CD14-positive monocyte (primary cell): ENCODE data around the gene THRA. TPM values are rescaled to one million over a fixed set of nuclear protein-coding genes. Genes with fewer than 3 reads are reported as not detected.

Experiments
- DNase-seq, 3 donors: peaks; one replicate each; pipeline ENCODE4 v3.0.0-alpha.2; 2011 to 2022
- H2AFZ ChIP-seq: 2 replicates; pipeline ENCODE4 v1.6.0; 2012; ENCODE audit warnings: mild to moderate bottlenecking, low read depth, low read length, inconsistent platforms; ENCODE audit not compliant: insufficient read depth, poor library complexity, severe bottlenecking
- H3K27ac ChIP-seq, 2 donors: 1 replicate in 1 of 2; 2 replicates in 1 of 2; pipeline ENCODE4 v1.5.1; 2012 to 2013; ENCODE audit warnings: low read length in 2 of 2, control low read depth in 1 of 2, inconsistent platforms in 1 of 2, low read depth in 1 of 2, mild to moderate bottlenecking in 1 of 2
- H3K27me3 ChIP-seq, 2 donors: one replicate each; pipeline versions ENCODE4 v1.6.0 to v1.6.1; 2011 to 2013; ENCODE audit warnings: low read length in 2 of 2; ENCODE audit not compliant: control insufficient read depth in 2 of 2, insufficient read depth in 2 of 2
- H3K36me3 ChIP-seq, 2 donors: replicated peaks in 1 of 2; 1 replicate in 1 of 2; 2 replicates in 1 of 2; pipeline versions ENCODE4 v1.5.1 to v1.6.1; 2012 to 2013; ENCODE audit warnings: low read length in 2 of 2, control low read depth in 1 of 2, inconsistent platforms in 1 of 2, mild to moderate bottlenecking in 1 of 2; ENCODE audit not compliant: insufficient read depth in 2 of 2, control insufficient read depth in 1 of 2
- H3K4me1 ChIP-seq, 2 donors: 1 replicate in 1 of 2; 2 replicates in 1 of 2; pipeline versions ENCODE4 v1.5.1 to v1.6.1; 2012 to 2013; ENCODE audit warnings: low read length in 2 of 2, control low read depth in 1 of 2, inconsistent platforms in 1 of 2, mild to moderate bottlenecking in 1 of 2, moderate library complexity in 1 of 2; ENCODE audit not compliant: insufficient read depth in 2 of 2, control insufficient read depth in 1 of 2
- H3K4me2 ChIP-seq: replicated peaks from 2 replicates; pipeline ENCODE3; 2012; ENCODE audit warnings: low read length, moderate library complexity, mild to moderate bottlenecking; ENCODE audit not compliant: poor library complexity, severe bottlenecking; ENCODE audit errors: extremely low read depth
- H3K4me3 ChIP-seq, 3 experiments: fragments of 200-600 bp in 1 of 3; sonication (generic) in 1 of 3; replicated peaks in 1 of 3; 1 replicate in 2 of 3; 2 replicates in 1 of 3; pipeline ENCODE4 v1.5.1; 2011 to 2013; ENCODE audit warnings: low read length in 3 of 3, mild to moderate bottlenecking in 3 of 3, control low read depth in 2 of 3, low read depth in 2 of 3, inconsistent platforms in 1 of 3, moderate library complexity in 1 of 3
- H3K79me2 ChIP-seq: 2 replicates; pipeline ENCODE4 v1.6.0; 2012; ENCODE audit warnings: mild to moderate bottlenecking, control low read depth, inconsistent platforms, low read length, moderate library complexity; ENCODE audit not compliant: insufficient read depth
- H3K9ac ChIP-seq: 2 replicates; pipeline ENCODE4 v1.6.0; 2017; ENCODE audit warnings: low read length, mild to moderate bottlenecking; ENCODE audit not compliant: insufficient read depth, poor library complexity, severe bottlenecking
- H3K9me3 ChIP-seq, 2 donors: replicated peaks in 1 of 2; 1 replicate in 1 of 2; 2 replicates in 1 of 2; pipeline versions ENCODE4 v1.5.1 to v1.6.1; 2012 to 2013; ENCODE audit warnings: low read length in 2 of 2, control low read depth in 1 of 2; ENCODE audit not compliant: control insufficient read depth in 1 of 2, insufficient read depth in 1 of 2
- H4K20me1 ChIP-seq: 2 replicates; pipeline ENCODE4 v1.6.0; 2012; ENCODE audit warnings: mild to moderate bottlenecking, low read length, control low read depth, moderate library complexity; ENCODE audit not compliant: insufficient read depth
- H3K27ac Mint-ChIP-seq, 7 donors: one replicate each; pipeline ENCODE4 v1.8.0; 2020; ENCODE audit warnings: mild to moderate bottlenecking in 7 of 7, mixed read lengths in 7 of 7, moderate library complexity in 6 of 7, inconsistent platforms in 2 of 7
- H3K27me3 Mint-ChIP-seq, 3 donors: one replicate each; pipeline ENCODE4 v1.8.0; 2021 to 2022; ENCODE audit warnings: low read depth in 3 of 3, mild to moderate bottlenecking in 3 of 3, mixed read lengths in 3 of 3, moderate library complexity in 3 of 3, inconsistent platforms in 1 of 3
- H3K36me3 Mint-ChIP-seq, 2 donors: one replicate each; pipeline ENCODE4 v1.8.0; 2020; ENCODE audit warnings: mixed read lengths in 2 of 2, inconsistent platforms in 1 of 2, mild to moderate bottlenecking in 1 of 2
- H3K4me1 Mint-ChIP-seq: one replicate; pipeline ENCODE4 v1.8.0; 2020; ENCODE audit warnings: mild to moderate bottlenecking, mixed read lengths
- H3K4me3 Mint-ChIP-seq, 2 donors: one replicate each; pipeline ENCODE4 v1.8.0; 2020; ENCODE audit warnings: mild to moderate bottlenecking in 2 of 2, mixed read lengths in 2 of 2, moderate library complexity in 1 of 2
- H3K9me3 Mint-ChIP-seq, 7 donors: one replicate each; pipeline ENCODE4 v1.8.0; 2020 to 2022; ENCODE audit warnings: mixed read lengths in 7 of 7, mild to moderate bottlenecking in 6 of 7, moderate library complexity in 6 of 7, inconsistent platforms in 2 of 7
- CTCF ChIP-seq: fragments of 200-600 bp; IDR thresholded peaks from one replicate; pipeline ENCODE4 v1.8.0; 2022; ENCODE audit warnings: antibody characterized with exemption, mild to moderate bottlenecking
- WGBS: methylation state at CpG from one replicate; pipeline ENCODE4 v1.1.5; 2013; ENCODE audit warnings: missing lambda C conversion rate; ENCODE audit not compliant: insufficient coverage; 5-methylcytosine and 5-hydroxymethylcytosine counted together
- intact Hi-C, 2 donors: fragments of 100-400 bp; cut with micrococcal nuclease; formaldehyde crosslinking; loops; one replicate each; pipeline versions ENCODE4 v1.15.0 to v1.15.1; 2023
- polyA plus RNA-seq, 3 donors: library from polyadenylated mRNA; depleted of rRNA in 1 of 3; unstranded in 2 of 3; stranded (reverse) in 1 of 3; fragments of 300-500 nt in 2 of 3; fragments of >200 nt in 1 of 3; fragmentation: Illumina TruSeq in 2 of 3; gene quantifications; 1 replicate in 2 of 3; 2 replicates in 1 of 3; pipeline ENCODE4 v1.2.3, GENCODE V29; 2012 to 2021

The THRA gene
- polyA plus RNA-seq, 3 donors, result 2.5 to 7.5 (median 3.8) TPM

DNA sequence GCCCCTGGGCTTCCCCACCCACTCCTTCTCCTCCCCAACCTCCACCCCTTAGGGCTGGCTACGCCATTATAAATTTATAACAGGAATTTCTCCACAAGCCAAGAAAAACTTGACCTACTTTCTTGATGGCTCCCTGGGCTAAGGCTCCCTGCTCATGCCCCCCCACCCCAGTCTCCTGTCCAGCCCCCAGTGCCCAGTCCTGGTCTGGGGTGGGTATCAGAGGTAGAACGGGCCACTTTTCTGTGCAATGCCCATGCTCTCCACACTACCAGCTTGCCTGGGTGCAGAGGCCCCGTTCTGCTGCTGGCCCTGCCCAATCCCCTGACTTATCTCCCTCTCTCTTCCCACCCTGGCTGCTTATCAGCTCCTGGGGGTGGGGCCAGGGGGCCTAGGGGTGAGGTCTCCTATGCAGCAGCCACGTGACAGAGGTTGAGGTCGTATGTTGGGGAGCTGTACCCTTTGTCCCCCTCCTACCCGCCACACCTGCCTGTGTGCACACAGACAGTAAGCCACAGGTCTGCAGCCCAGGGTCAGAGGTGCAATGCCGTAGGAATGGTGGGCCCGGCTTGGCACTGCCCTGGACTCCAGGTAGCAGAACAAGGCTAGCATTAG, 10.1 kb downstream of the THRA start:
- intact Hi-C loops, result no loop called here
- H3K27me3 Mint-ChIP-seq, result peaks cover 0 to 2% (median 0%) of the 10 kb centered on the region in 3 donors
- Histone ChIP-seq H3K27me3 (no peaks in the 10 kb centered on the region), H3K79me2 (peaks cover 69% of the 10 kb centered on the region), H4K20me1 (peaks cover 93% of the 10 kb centered on the region), H2AFZ (no peak overlapping the region), H3K36me3 (peaks cover 5 to 24% of the 10 kb centered on the region in 2 donors), H3K4me1 (peaks cover 71 to 72% of the 10 kb centered on the region in 2 donors), H3K4me2 (no peak overlapping the region), H3K4me3 (no peak overlapping the region), H3K27ac (no peak overlapping the region), H3K9me3 (no peaks in the 10 kb centered on the region), H3K9ac (no peak overlapping the region)
- TF ChIP-seq CTCF, result no peak
- H3K4me1 Mint-ChIP-seq, result peaks cover 72% of the 10 kb centered on the region
- no peak for DNase-seq
- no peak overlapping the region for H3K27ac Mint-ChIP-seq
- WGBS, result 90% methylated on average over 2 of the region's 8 CpGs
- H3K9me3 Mint-ChIP-seq, result no peaks in the 10 kb centered on the region
- H3K36me3 Mint-ChIP-seq, result peaks cover 20 to 22% of the 10 kb centered on the region in 2 donors
- no peak overlapping the region for H3K4me3 Mint-ChIP-seq

GRCh38 chr17:40073454-40074174, 10.8 kb downstream of the THRA start:
- Histone ChIP-seq H3K4me3 (no peak overlapping the region), H4K20me1 (peaks cover 85% of the 10 kb centered on the region), H3K27me3 (no peaks in the 10 kb centered on the region), H3K4me2 (no peak overlapping the region), H3K27ac (no peak overlapping the region), H3K36me3 (peaks cover 5 to 24% of the 10 kb centered on the region in 2 donors), H3K9ac (no peak overlapping the region), H3K79me2 (peaks cover 61% of the 10 kb centered on the region), H3K9me3 (no peaks in the 10 kb centered on the region), H2AFZ (no peak overlapping the region), H3K4me1 (peaks cover 67 to 68% of the 10 kb centered on the region in 2 donors)
- Mint-ChIP-seq H3K36me3 (peaks cover 22 to 24% of the 10 kb centered on the region in 2 donors), H3K27me3 (peaks cover 0 to 2% (median 0%) of the 10 kb centered on the region in 3 donors), H3K4me3 (no peak overlapping the region), H3K4me1 (peaks cover 68% of the 10 kb centered on the region), H3K27ac (peak overlapping the region in 1 of 7 donors; percentile 4), H3K9me3 (no peaks in the 10 kb centered on the region)
- intact Hi-C loops, result no loop called here
- DNase-seq, result no peak
- no peak for TF ChIP-seq CTCF
- WGBS, result 91% methylated on average over 5 of the region's 7 CpGs
